Fibroblast of lung (primary cell): Measurements from ENCODE around the gene ZGLP1. TPM values are rescaled to one million over a fixed set of nuclear protein-coding genes. Genes with fewer than 3 reads are reported as not detected.

Experiments
- DNase-seq, 2 donors: peaks; one replicate each; pipeline versions ENCODE4 v3.0.0 to v3.0.0-alpha.2; 2010; ENCODE audit warnings: low read depth in 2 of 2
- H2AFZ ChIP-seq: 2 replicates; pipeline ENCODE4 v1.5.1; 2012; ENCODE audit warnings: low read length, control low read depth, inconsistent platforms
- H3K27ac ChIP-seq: 2 replicates; pipeline ENCODE4 v1.5.1; 2011; ENCODE audit warnings: low read length, control low read depth; ENCODE audit not compliant: insufficient read depth
- H3K27me3 ChIP-seq: 2 replicates; pipeline ENCODE4 v1.5.1; 2011; ENCODE audit warnings: mild to moderate bottlenecking, low read length; ENCODE audit not compliant: control insufficient read depth, insufficient read depth
- H3K36me3 ChIP-seq: 2 replicates; pipeline ENCODE4 v1.5.1; 2011; ENCODE audit warnings: low read length; ENCODE audit not compliant: control insufficient read depth, insufficient read depth
- H3K4me1 ChIP-seq: 2 replicates; pipeline ENCODE4 v1.5.1; 2011; ENCODE audit warnings: low read length; ENCODE audit not compliant: control insufficient read depth, insufficient read depth; ENCODE audit errors: extremely low read depth
- H3K4me2 ChIP-seq: 2 replicates; pipeline ENCODE4 v1.5.1; 2011; ENCODE audit warnings: low read length, control low read depth; ENCODE audit not compliant: insufficient read depth; ENCODE audit errors: extremely low read depth
- H3K4me3 ChIP-seq, 4 experiments: fragments of 200-600 bp in 1 of 4; sonication (generic) in 1 of 4; replicated peaks in 1 of 4; 2 replicates each; pipeline ENCODE4 v1.5.1; 2011 to 2016; ENCODE audit warnings: low read length in 4 of 4, low read depth in 3 of 4, mild to moderate bottlenecking in 3 of 4, control low read depth in 2 of 4, inconsistent platforms in 1 of 4, mixed read lengths in 1 of 4; ENCODE audit not compliant: insufficient read depth in 1 of 4; ENCODE audit errors: control extremely low read depth in 1 of 4
- H3K79me2 ChIP-seq: 2 replicates; pipeline ENCODE4 v1.5.1; 2012; ENCODE audit warnings: mild to moderate bottlenecking, low read length, inconsistent platforms; ENCODE audit not compliant: control insufficient read depth, insufficient read depth
- H3K9ac ChIP-seq: 2 replicates; pipeline ENCODE4 v1.5.1; 2011; ENCODE audit warnings: mild to moderate bottlenecking, low read length, control low read depth; ENCODE audit not compliant: insufficient read depth
- H3K9me3 ChIP-seq: 2 replicates; pipeline ENCODE4 v1.5.1; 2012; ENCODE audit warnings: low read depth, low read length; ENCODE audit not compliant: control insufficient read depth, insufficient read depth
- H4K20me1 ChIP-seq: 2 replicates; pipeline ENCODE4 v1.5.1; 2011; ENCODE audit warnings: low read length; ENCODE audit not compliant: control insufficient read depth, insufficient read depth; ENCODE audit errors: extremely low read depth
- CTCF ChIP-seq, 2 donors: IDR thresholded peaks in 1 of 2; conservative IDR thresholded peaks in 1 of 2; 1 replicate in 1 of 2; 2 replicates in 1 of 2; pipeline ENCODE4 v1.5.1; 2011 to 2012; ENCODE audit warnings: low read length in 2 of 2, control low read depth in 1 of 2, inconsistent platforms in 1 of 2, low read depth in 1 of 2, mild to moderate bottlenecking in 1 of 2
- EZH2 ChIP-seq: IDR thresholded peaks from 2 replicates; pipeline ENCODE4 v1.5.1; 2012; ENCODE audit warnings: low read length, control low read depth, mild to moderate bottlenecking; ENCODE audit errors: missing control alignments
- polyA plus RNA-seq, 2 donors: library from polyadenylated mRNA; depleted of rRNA in 1 of 2; stranded (reverse) in 1 of 2; unstranded in 1 of 2; fragments of >200 nt; gene quantifications; 2 replicates each; pipeline ENCODE4 v1.2.1, GENCODE V29; 2011 to 2012; ENCODE audit warnings: missing spikeins in 1 of 2
- total RNA-seq: library from RNA; depleted of rRNA; stranded (reverse); fragments of >200 nt; gene quantifications from 2 replicates; pipeline ENCODE4 v1.2.1, GENCODE V29; 2014

The ZGLP1 gene
- total and polyA plus RNA-seq, 2 donors (not counting 1 experiment from before 2014, with no cell fraction given), result 0.35 to 0.66 TPM

GRCh38 chr19:10258080-10258710 is 51.4 kb downstream of the ZGLP1 start:
- no peaks in the 10 kb centered on the region for H3K9me3 ChIP-seq
- H2AFZ ChIP-seq, result no peak overlapping the region

GRCh38 chr19:10256970-10257615 is 52.5 kb downstream of the ZGLP1 start:
- DNase-seq, result no peak
- Histone ChIP-seq H3K27ac (no peak overlapping the region), H2AFZ (no peak overlapping the region), H3K4me3 (no peak overlapping the region), H3K79me2 (peaks cover 9% of the 10 kb centered on the region), H4K20me1 (no peaks in the 10 kb centered on the region), H3K27me3 (no peaks in the 10 kb centered on the region), H3K9ac (no peak overlapping the region), H3K4me1 (peaks cover 3% of the 10 kb centered on the region), H3K9me3 (no peaks in the 10 kb centered on the region), H3K4me2 (no peak overlapping the region), H3K36me3 (peaks cover 22% of the 10 kb centered on the region)
- TF ChIP-seq EZH2 (no peak), CTCF (conservative IDR thresholded peaks at IDR 0.05 in 1 of 2, IDR thresholded peaks at IDR 0.05 in 1 of 2; ENCODE audit: low read depth in 1 of 2, low read length in 2 of 2) (no peak)

More at GRCh38 chr19:10258080-10258710, 51.4 kb downstream of the ZGLP1 start:
- Histone ChIP-seq H3K4me3 (no peak overlapping the region), H3K27me3 (no peaks in the 10 kb centered on the region), H3K27ac (no peak overlapping the region), H3K4me2 (no peak overlapping the region), H3K36me3 (peaks cover 22% of the 10 kb centered on the region), H3K79me2 (no peaks in the 10 kb centered on the region), H3K9ac (no peak overlapping the region), H4K20me1 (no peaks in the 10 kb centered on the region), H3K4me1 (no peaks in the 10 kb centered on the region)
- no peak for TF ChIP-seq EZH2
- no peak for TF ChIP-seq CTCF (conservative IDR thresholded peaks at IDR 0.05 in 1 of 2, IDR thresholded peaks at IDR 0.05 in 1 of 2; ENCODE audit: low read depth in 1 of 2, low read length in 2 of 2)
- no peak for DNase-seq

GRCh38 chr19:10256551-10256950 is 53.1 kb downstream of the ZGLP1 start:
- H3K27me3 ChIP-seq, result no peaks in the 10 kb centered on the region
- H3K4me1 ChIP-seq, result peaks cover 3% of the 10 kb centered on the region
- H3K4me2 ChIP-seq, result no peak overlapping the region
- H2AFZ ChIP-seq, result no peak overlapping the region
- H3K36me3 ChIP-seq, result peaks cover 22% of the 10 kb centered on the region
- H3K27ac ChIP-seq, result no peak overlapping the region
- H3K9me3 ChIP-seq, result no peaks in the 10 kb centered on the region
- peaks cover 9% of the 10 kb centered on the region for H3K79me2 ChIP-seq
- no peaks in the 10 kb centered on the region for H4K20me1 ChIP-seq
- H3K9ac ChIP-seq, result no peak overlapping the region
- no peak for TF ChIP-seq EZH2
- TF ChIP-seq CTCF (conservative IDR thresholded peaks at IDR 0.05 in 1 of 2, IDR thresholded peaks at IDR 0.05 in 1 of 2; ENCODE audit: low read depth in 1 of 2, low read length in 2 of 2), result no peak
- H3K4me3 ChIP-seq, result no peak overlapping the region
- no peak for DNase-seq
